HG03565 (cell line): ENCODE results near the gene SLC27A5.
"Not testable (repeated sequence)": the region's sequence is repeated elsewhere in the genome, so short reads cannot be mapped to it uniquely, and the experiment has no call there.

Experiments
- ATAC-seq: cut with Tn5 transposase; IDR thresholded peaks from one replicate; pipeline ENCODE4 v1.9.1; 2021; ENCODE audit warnings: mild to moderate bottlenecking, moderate library complexity; ENCODE audit not compliant: unreplicated experiment

SLC27A5 gene

GRCh38 chr19:58471736-58472135 lies 40.1 kb downstream of the SLC27A5 start:
- ATAC-seq, result no peak

- ATAC-seq, result not testable (repeated sequence)
Measured at GRCh38 chr19:58470837-58471543, 40.8 kb downstream of the SLC27A5 start.

- ATAC-seq, result no peak
Measured at GRCh38 chr19:58469241-58470013, 42.4 kb downstream of the SLC27A5 start.

- ATAC-seq, result no peak
Measured at GRCh38 chr19:58468216-58468839, 43.5 kb downstream of the SLC27A5 start.

GRCh38 chr19:58466760-58467589 lies 44.8 kb downstream of the SLC27A5 start, which contains the start of gene ZNF324:
ZNF324 (plus strand) TSS chr19:58467080; CDS start chr19:58469186, 2,106 bp downstream.
- ATAC-seq, result peak; percentile 90

- ATAC-seq, result no peak
Measured at GRCh38 chr19:58466089-58466759, 45.6 kb downstream of the SLC27A5 start.

- ATAC-seq, result no peak
Measured at GRCh38 chr19:58460039-58460438, 51.8 kb downstream of the SLC27A5 start.

- ATAC-seq, result no peak
Measured at GRCh38 chr19:58456111-58456510, 55.7 kb downstream of the SLC27A5 start.

GRCh38 chr19:58455306-58455705 lies 56.5 kb downstream of the SLC27A5 start:
- ATAC-seq, result no peak

GRCh38 chr19:58453743-58454142 lies 58.0 kb downstream of the SLC27A5 start:
- no peak for ATAC-seq

- ATAC-seq, result peak; percentile 93
Measured at GRCh38 chr19:58451358-58452101, 60.3 kb downstream of the SLC27A5 start, which contains the start of gene ZNF324B. ZNF324B (plus strand) TSS chr19:58451622; CDS start chr19:58453702, 2,080 bp downstream.

GRCh38 chr19:58450856-58451357 lies 60.9 kb downstream of the SLC27A5 start:
- ATAC-seq, result no peak

- ATAC-seq, result not testable (repeated sequence)
Measured at GRCh38 chr19:58449980-58450379, 61.8 kb downstream of the SLC27A5 start.

GRCh38 chr19:58448860-58449259 lies 62.9 kb downstream of the SLC27A5 start:
- not testable (repeated sequence) for ATAC-seq
